ENCODE results near the gene ANGEL1. TPM values are rescaled to one million over a fixed set of nuclear protein-coding genes. Genes with fewer than 3 reads are reported as not detected.

The ANGEL1 gene
- polyA plus RNA-seq, 3 donors: 8.1 to 10.4 (median 8.5) TPM

GRCh38 chr14:76779221-76780057, 33.2 kb downstream of the ANGEL1 start:
- H3K4me1 ChIP-seq (ENCODE audit: control insufficient read depth in 1 of 2, insufficient read depth in 2 of 2, low read length in 2 of 2): peaks cover 23 to 41% of the 10 kb centered on the region in 2 donors
- no peak overlapping the region for H3K4me3 ChIP-seq (replicated peaks in 1 of 3; ENCODE audit: low read depth in 2 of 3, low read length in 3 of 3)
- intact Hi-C loops (cut with micrococcal nuclease): no loop called here
- Mint-ChIP-seq H3K4me1 (peaks cover 49% of the 10 kb centered on the region), H3K27ac (peak overlapping the region in 2 of 7 donors; percentile 52 to 57), H3K27me3 (ENCODE audit: low read depth in 3 of 3) (no peaks in the 10 kb centered on the region), H3K36me3 (peaks cover 58 to 61% of the 10 kb centered on the region in 2 donors), H3K9me3 (peaks cover 0 to 2% (median 0%) of the 10 kb centered on the region in 7 donors), H3K4me3 (no peak overlapping the region)
- no peak overlapping the region for H2AFZ ChIP-seq (ENCODE audit: insufficient read depth, low read depth, low read length, poor library complexity, severe bottlenecking)
- no peaks in the 10 kb centered on the region for H3K79me2 ChIP-seq (ENCODE audit: insufficient read depth, low read length)
- TF ChIP-seq CTCF (IDR thresholded peaks at IDR 0.05): no peak
- no peak overlapping the region for H3K4me2 ChIP-seq (replicated peaks; ENCODE audit: extremely low read depth, low read length, poor library complexity, severe bottlenecking)
- no peaks in the 10 kb centered on the region for H3K9me3 ChIP-seq (replicated peaks in 1 of 2; ENCODE audit: control insufficient read depth in 1 of 2, insufficient read depth in 1 of 2, low read length in 2 of 2)
- H3K27me3 ChIP-seq (ENCODE audit: control insufficient read depth in 2 of 2, insufficient read depth in 2 of 2, low read length in 2 of 2): no peaks in the 10 kb centered on the region
- H3K9ac ChIP-seq (ENCODE audit: insufficient read depth, low read length, poor library complexity, severe bottlenecking): no peak overlapping the region
- H3K36me3 ChIP-seq (replicated peaks in 1 of 2; ENCODE audit: control insufficient read depth in 1 of 2, insufficient read depth in 2 of 2, low read length in 2 of 2): peaks cover 26 to 46% of the 10 kb centered on the region in 2 donors
- H4K20me1 ChIP-seq (ENCODE audit: insufficient read depth, low read length): no peaks in the 10 kb centered on the region
- DNase-seq: no peak
- H3K27ac ChIP-seq (ENCODE audit: low read depth in 1 of 2, low read length in 2 of 2): no peak overlapping the region
- WGBS (ENCODE audit: insufficient coverage): 97% methylated on average over 7 of the region's 7 CpGs

GRCh38 chr14:76778546-76779215, 34.0 kb downstream of the ANGEL1 start:
- Mint-ChIP-seq H3K4me3 (no peak overlapping the region), H3K27ac (peak overlapping the region in 1 of 7 donors; percentile 30), H3K9me3 (peaks cover 0 to 2% (median 0%) of the 10 kb centered on the region in 7 donors), H3K36me3 (peaks cover 54 to 55% of the 10 kb centered on the region in 2 donors), H3K27me3 (ENCODE audit: low read depth in 3 of 3) (no peaks in the 10 kb centered on the region), H3K4me1 (peaks cover 51% of the 10 kb centered on the region)
- no peak for TF ChIP-seq CTCF (IDR thresholded peaks at IDR 0.05)
- Histone ChIP-seq H3K9ac (ENCODE audit: insufficient read depth, low read length, poor library complexity, severe bottlenecking) (no peak overlapping the region), H3K79me2 (ENCODE audit: insufficient read depth, low read length) (no peaks in the 10 kb centered on the region), H3K4me1 (ENCODE audit: control insufficient read depth in 1 of 2, insufficient read depth in 2 of 2, low read length in 2 of 2) (peaks cover 31 to 48% of the 10 kb centered on the region in 2 donors), H3K4me3 (replicated peaks in 1 of 3; ENCODE audit: low read depth in 2 of 3, low read length in 3 of 3) (no peak overlapping the region), H4K20me1 (ENCODE audit: insufficient read depth, low read length) (no peaks in the 10 kb centered on the region), H3K36me3 (replicated peaks in 1 of 2; ENCODE audit: control insufficient read depth in 1 of 2, insufficient read depth in 2 of 2, low read length in 2 of 2) (peaks cover 22 to 41% of the 10 kb centered on the region in 2 donors), H2AFZ (ENCODE audit: insufficient read depth, low read depth, low read length, poor library complexity, severe bottlenecking) (no peak overlapping the region), H3K4me2 (replicated peaks; ENCODE audit: extremely low read depth, low read length, poor library complexity, severe bottlenecking) (no peak overlapping the region), H3K27me3 (ENCODE audit: control insufficient read depth in 2 of 2, insufficient read depth in 2 of 2, low read length in 2 of 2) (no peaks in the 10 kb centered on the region), H3K9me3 (replicated peaks in 1 of 2; ENCODE audit: control insufficient read depth in 1 of 2, insufficient read depth in 1 of 2, low read length in 2 of 2) (no peaks in the 10 kb centered on the region), H3K27ac (ENCODE audit: low read depth in 1 of 2, low read length in 2 of 2) (no peak overlapping the region)
- intact Hi-C loops (cut with micrococcal nuclease): no loop called here
- 97% methylated on average over 15 of the region's 16 CpGs for WGBS (ENCODE audit: insufficient coverage)
- DNase-seq: no peak
